Gastrocnemius medialis (tissue), 4 donors: Measurements from ENCODE around the gene PGGHG. TPM values are rescaled to one million over a fixed set of nuclear protein-coding genes. Genes with fewer than 3 reads are reported as not detected.

Experiments
- ATAC-seq, 2 donors: fragments of 150-250 bp; one replicate each; pipeline ENCODE4 v1.9.1; 2016
- DNase-seq, 2 donors: peaks; one replicate each; pipeline ENCODE4 v3.0.0-alpha.2; 2019
- H3K27ac ChIP-seq, 4 donors: fragments of 200-600 bp; sonication (generic); 1 replicate in 1 of 4; 2 replicates in 3 of 4; pipeline ENCODE4 v1.5.1; 2016 to 2018; ENCODE audit warnings: mild to moderate bottlenecking in 2 of 4, moderate library complexity in 1 of 4
- H3K27me3 ChIP-seq, 3 donors: fragments of 200-600 bp; sonication (generic) in 2 of 3; 1 replicate in 1 of 3; 2 replicates in 2 of 3; pipeline versions ENCODE4 v1.5.1 to v1.6.0; 2016 to 2019; ENCODE audit warnings: mild to moderate bottlenecking in 1 of 3, moderate library complexity in 1 of 3
- H3K36me3 ChIP-seq, 2 donors: fragments of 200-600 bp; sonication (generic) in 1 of 2; one replicate each; pipeline ENCODE4 v1.5.1; 2017 to 2018
- H3K4me1 ChIP-seq, 2 donors: fragments of 200-600 bp; sonication (generic) in 1 of 2; one replicate each; pipeline ENCODE4 v1.5.1; 2016 to 2017; ENCODE audit warnings: mild to moderate bottlenecking in 2 of 2
- H3K4me3 ChIP-seq, 4 donors: fragments of 200-600 bp; sonication (generic) in 3 of 4; 1 replicate in 1 of 4; 2 replicates in 3 of 4; pipeline ENCODE4 v1.5.1; 2016 to 2019; ENCODE audit warnings: mild to moderate bottlenecking in 2 of 4
- H3K9me3 ChIP-seq, 3 donors: fragments of 200-600 bp; sonication (generic) in 2 of 3; 1 replicate in 1 of 3; 2 replicates in 2 of 3; pipeline ENCODE4 v1.5.1; 2016 to 2019
- POLR2A ChIP-seq, 2 donors: fragments of 450-650 bp; IDR thresholded peaks; one replicate each; pipeline ENCODE4 v1.6.1; 2017; ENCODE audit warnings: antibody characterized with exemption in 2 of 2, mild to moderate bottlenecking in 2 of 2, moderate library complexity in 2 of 2
- in situ Hi-C, 4 donors: fragments of 200-750 bp; cut with MboI; loops; one replicate each; pipeline versions ENCODE4 v1.15.0 to v1.8.0; 2017; ENCODE audit warnings: low sequenced_read_pairs in 4 of 4
- intact Hi-C: fragments of 100-400 bp; cut with DNase I; formaldehyde crosslinking; loops from one replicate; pipeline ENCODE4 v1.15.1; 2023; ENCODE audit warnings: low total_unique reads
- total RNA-seq, 4 donors: library from RNA; depleted of rRNA; stranded (reverse); fragments of >200 nt; gene quantifications; one replicate each; pipeline versions ENCODE4 v1.1.0 to v1.2.3, GENCODE V29; 2016
- TF ChIP-seq, protein P1 (sequence below), 5 experiments: fragments of 450-650 bp in 3 of 5; fragments of 200-600 bp in 2 of 5; sonication (generic) in 2 of 5; IDR thresholded peaks in 4 of 5; conservative IDR thresholded peaks in 1 of 5; 1 replicate in 4 of 5; 2 replicates in 1 of 5; pipeline ENCODE4 v1.5.1; 2016 to 2019; ENCODE audit warnings: antibody characterized with exemption in 5 of 5, mild to moderate bottlenecking in 3 of 5, moderate library complexity in 3 of 5

The PGGHG gene
- total RNA-seq, 4 donors from 2014 or later = 0.98 to 3.4 (median 2.7) TPM

DNA sequence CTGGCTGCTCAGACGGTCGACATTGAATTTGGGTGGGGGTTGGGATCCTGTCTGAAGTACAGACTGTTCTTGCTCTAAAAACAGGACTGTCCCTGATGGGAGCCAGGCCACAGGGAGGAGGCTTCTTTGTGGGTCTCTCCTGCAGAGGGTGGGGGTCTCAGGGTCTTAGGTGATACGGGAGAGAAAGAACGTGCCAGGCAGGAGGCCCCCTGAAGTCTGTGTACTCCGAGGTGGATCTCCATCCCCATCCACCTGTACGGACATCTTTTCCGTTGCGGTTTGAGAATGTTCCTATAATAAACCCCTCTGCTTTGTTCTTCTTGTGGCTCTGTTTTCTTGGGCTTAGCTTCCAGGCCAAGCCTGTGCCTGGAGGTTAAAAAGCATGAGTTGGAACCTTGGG, 36.3 kb upstream of the PGGHG start:
- Histone ChIP-seq H3K27me3 (no peaks in the 10 kb centered on the region), H3K36me3 (peaks cover 0 to 58% of the 10 kb centered on the region in 2 donors), H3K4me1 (no peaks in the 10 kb centered on the region), H3K4me3 (no peak overlapping the region), H3K27ac (no peak overlapping the region), H3K9me3 (no peaks in the 10 kb centered on the region)
- intact Hi-C loops = loop anchor here (10.0 kb wide), 1 partner anchor 102 kb away; no protein-coding TSS in a partner anchor
- no peak for ATAC-seq
- DNase-seq = no peak
- TF ChIP-seq, protein P1, sequence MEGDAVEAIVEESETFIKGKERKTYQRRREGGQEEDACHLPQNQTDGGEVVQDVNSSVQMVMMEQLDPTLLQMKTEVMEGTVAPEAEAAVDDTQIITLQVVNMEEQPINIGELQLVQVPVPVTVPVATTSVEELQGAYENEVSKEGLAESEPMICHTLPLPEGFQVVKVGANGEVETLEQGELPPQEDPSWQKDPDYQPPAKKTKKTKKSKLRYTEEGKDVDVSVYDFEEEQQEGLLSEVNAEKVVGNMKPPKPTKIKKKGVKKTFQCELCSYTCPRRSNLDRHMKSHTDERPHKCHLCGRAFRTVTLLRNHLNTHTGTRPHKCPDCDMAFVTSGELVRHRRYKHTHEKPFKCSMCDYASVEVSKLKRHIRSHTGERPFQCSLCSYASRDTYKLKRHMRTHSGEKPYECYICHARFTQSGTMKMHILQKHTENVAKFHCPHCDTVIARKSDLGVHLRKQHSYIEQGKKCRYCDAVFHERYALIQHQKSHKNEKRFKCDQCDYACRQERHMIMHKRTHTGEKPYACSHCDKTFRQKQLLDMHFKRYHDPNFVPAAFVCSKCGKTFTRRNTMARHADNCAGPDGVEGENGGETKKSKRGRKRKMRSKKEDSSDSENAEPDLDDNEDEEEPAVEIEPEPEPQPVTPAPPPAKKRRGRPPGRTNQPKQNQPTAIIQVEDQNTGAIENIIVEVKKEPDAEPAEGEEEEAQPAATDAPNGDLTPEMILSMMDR (IDR thresholded peaks at IDR 0.05 in 4 of 5, conservative IDR thresholded peaks at IDR 0.05 in 1 of 5) = no peak
- no peak for TF ChIP-seq POLR2A (IDR thresholded peaks at IDR 0.05)
- in situ Hi-C loops = no loop called here

DNA sequence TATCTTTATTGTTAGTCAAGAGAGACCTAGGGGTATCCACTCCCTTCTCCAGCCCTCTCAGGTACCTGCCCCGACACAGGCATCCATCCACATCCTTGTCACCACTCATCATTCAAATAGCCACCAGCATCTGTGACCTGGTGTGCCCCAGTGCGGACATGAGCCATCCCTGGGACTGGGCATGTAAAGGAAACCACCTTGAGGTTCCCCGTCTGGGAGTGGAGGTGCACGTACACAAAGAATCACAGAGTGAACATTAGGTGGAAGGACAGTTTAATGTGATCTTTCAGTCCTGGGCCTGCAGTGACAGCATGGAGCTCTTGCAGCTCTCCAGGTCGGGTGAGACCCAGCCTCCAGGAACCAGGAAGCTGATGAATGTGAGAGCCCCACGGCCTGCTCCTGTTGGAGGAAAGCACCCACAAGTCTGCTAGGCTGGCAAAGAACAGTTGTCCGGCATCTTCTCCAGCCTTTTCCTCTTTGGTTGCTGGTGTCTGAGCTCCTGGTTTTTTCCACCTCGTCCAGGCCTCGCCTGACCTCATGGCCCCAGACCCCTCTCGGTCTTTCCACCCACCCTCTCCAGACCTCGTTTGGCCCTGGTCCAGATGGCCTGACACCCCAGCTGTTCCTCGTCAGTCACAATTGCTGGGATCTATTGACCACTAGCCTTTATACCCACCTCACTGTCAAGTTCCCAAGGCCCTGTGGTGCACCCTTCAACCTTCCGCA, 35.6 kb upstream of the PGGHG start:
- ATAC-seq = no peak

GRCh38 chr11:253886-254270, 35.0 kb upstream of the PGGHG start:
- ATAC-seq = no peak
- no peak overlapping the region for H3K4me3 ChIP-seq
- TF ChIP-seq, protein P1 (IDR thresholded peaks at IDR 0.05 in 4 of 5, conservative IDR thresholded peaks at IDR 0.05 in 1 of 5) = no peak
- no peak for TF ChIP-seq POLR2A (IDR thresholded peaks at IDR 0.05)
- in situ Hi-C loops = no loop called here
- DNase-seq = no peak
- intact Hi-C loops = loop anchor here (10.0 kb wide), 1 partner anchor 101 kb away; no protein-coding TSS in a partner anchor
- H3K36me3 ChIP-seq = peaks cover 0 to 46% of the 10 kb centered on the region in 2 donors
- H3K4me1 ChIP-seq = no peaks in the 10 kb centered on the region
- H3K27ac ChIP-seq = no peak overlapping the region
- H3K27me3 ChIP-seq = no peaks in the 10 kb centered on the region
- no peaks in the 10 kb centered on the region for H3K9me3 ChIP-seq

More for the DNA sequence above, 35.6 kb upstream of the PGGHG start:
- in situ Hi-C loops = no loop called here
- DNase-seq = no peak
- Histone ChIP-seq H3K4me3 (no peak overlapping the region), H3K9me3 (no peaks in the 10 kb centered on the region), H3K27me3 (no peaks in the 10 kb centered on the region), H3K4me1 (no peaks in the 10 kb centered on the region), H3K36me3 (peaks cover 0 to 51% of the 10 kb centered on the region in 2 donors), H3K27ac (no peak overlapping the region)
- intact Hi-C loops = loop anchor here (10.0 kb wide), 1 partner anchor 101 kb away; no protein-coding TSS in a partner anchor
- TF ChIP-seq POLR2A (IDR thresholded peaks at IDR 0.05) = no peak
- TF ChIP-seq, protein P1 (IDR thresholded peaks at IDR 0.05 in 4 of 5, conservative IDR thresholded peaks at IDR 0.05 in 1 of 5) = no peak

DNA sequence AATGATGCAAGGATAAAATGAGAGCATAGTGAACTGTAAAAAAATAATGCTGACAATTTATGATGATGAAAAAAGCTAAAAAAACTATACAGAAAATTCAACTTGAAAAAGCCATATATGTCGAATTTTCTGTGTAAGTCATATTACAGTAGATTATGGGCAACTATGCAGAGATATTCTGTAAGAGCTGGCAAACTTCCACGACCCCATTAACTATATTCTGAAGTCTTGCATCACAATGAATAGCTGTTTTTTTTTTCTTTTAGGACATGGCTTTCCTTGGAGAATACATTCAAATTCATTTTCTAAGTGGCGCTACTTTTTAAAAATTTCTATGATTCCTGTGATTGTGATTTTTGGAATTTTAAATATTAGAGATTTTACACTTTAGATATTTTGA, 33.8 kb upstream of the PGGHG start:
- Histone ChIP-seq H3K27me3 (no peaks in the 10 kb centered on the region), H3K4me3 (no peak overlapping the region), H3K27ac (no peak overlapping the region), H3K9me3 (no peaks in the 10 kb centered on the region), H3K4me1 (no peaks in the 10 kb centered on the region), H3K36me3 (peaks cover 0 to 34% of the 10 kb centered on the region in 2 donors)
- no peak for ATAC-seq
- intact Hi-C loops (loop anchor here (10.0 kb wide), 1 partner anchor 100 kb away; no protein-coding TSS in a partner anchor), in situ Hi-C loops (no loop called here)
- no peak for TF ChIP-seq POLR2A (IDR thresholded peaks at IDR 0.05)
- TF ChIP-seq, protein P1 (IDR thresholded peaks at IDR 0.05 in 4 of 5, conservative IDR thresholded peaks at IDR 0.05 in 1 of 5) = no peak
- no peak for DNase-seq
